Lower leg skin (tissue), 3 donors: Measurements from ENCODE around the gene FGF6.

Experiments used
- POLR2A ChIP-seq, 2 donors: fragments of 450-650 bp; IDR thresholded peaks; one replicate each; pipeline ENCODE4 v1.6.1; 2016 to 2017; ENCODE audit warnings: antibody characterized with exemption in 2 of 2, mild to moderate bottlenecking in 1 of 2, moderate library complexity in 1 of 2
- TF ChIP-seq, protein P1 (sequence below), 3 donors: fragments of 450-650 bp; IDR thresholded peaks; one replicate each; pipeline ENCODE4 v1.5.1; 2016; ENCODE audit warnings: antibody characterized with exemption in 3 of 3, mild to moderate bottlenecking in 3 of 3, moderate library complexity in 2 of 3

DNA sequence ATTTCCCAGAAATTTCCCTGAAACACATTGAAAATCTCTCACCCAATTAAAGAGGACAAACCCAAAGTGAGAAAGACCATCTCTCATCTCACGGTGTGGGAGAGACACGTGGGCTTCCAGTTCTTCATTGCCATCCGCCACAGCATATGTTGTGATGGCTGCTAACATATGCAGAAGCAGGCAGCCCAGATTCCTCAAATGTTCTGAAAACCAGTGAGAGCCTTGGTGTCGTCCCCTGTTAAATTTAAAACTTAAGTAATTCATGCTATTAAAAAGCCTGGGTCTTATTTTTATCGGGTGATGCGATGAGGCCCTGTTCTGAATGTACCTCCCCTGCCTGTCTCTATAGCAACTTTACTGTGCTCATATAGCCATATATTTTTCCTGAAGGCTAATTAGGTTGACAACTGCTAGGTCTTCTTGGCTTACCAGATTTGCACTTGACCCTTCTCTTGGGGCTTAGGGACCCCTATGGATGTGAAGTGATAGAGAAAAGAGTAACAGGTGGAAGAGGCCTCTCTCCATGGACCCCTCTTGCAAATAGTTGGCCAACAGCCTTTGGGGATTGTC lies 2.8 kb upstream of the FGF6 start:
- TF ChIP-seq, protein P1, sequence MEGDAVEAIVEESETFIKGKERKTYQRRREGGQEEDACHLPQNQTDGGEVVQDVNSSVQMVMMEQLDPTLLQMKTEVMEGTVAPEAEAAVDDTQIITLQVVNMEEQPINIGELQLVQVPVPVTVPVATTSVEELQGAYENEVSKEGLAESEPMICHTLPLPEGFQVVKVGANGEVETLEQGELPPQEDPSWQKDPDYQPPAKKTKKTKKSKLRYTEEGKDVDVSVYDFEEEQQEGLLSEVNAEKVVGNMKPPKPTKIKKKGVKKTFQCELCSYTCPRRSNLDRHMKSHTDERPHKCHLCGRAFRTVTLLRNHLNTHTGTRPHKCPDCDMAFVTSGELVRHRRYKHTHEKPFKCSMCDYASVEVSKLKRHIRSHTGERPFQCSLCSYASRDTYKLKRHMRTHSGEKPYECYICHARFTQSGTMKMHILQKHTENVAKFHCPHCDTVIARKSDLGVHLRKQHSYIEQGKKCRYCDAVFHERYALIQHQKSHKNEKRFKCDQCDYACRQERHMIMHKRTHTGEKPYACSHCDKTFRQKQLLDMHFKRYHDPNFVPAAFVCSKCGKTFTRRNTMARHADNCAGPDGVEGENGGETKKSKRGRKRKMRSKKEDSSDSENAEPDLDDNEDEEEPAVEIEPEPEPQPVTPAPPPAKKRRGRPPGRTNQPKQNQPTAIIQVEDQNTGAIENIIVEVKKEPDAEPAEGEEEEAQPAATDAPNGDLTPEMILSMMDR (IDR thresholded peaks at IDR 0.05): no peak
- no peak for TF ChIP-seq POLR2A (IDR thresholded peaks at IDR 0.05)
